Measurements from ENCODE around the gene ZNF557. TPM values are rescaled to one million over a fixed set of nuclear protein-coding genes. Genes with fewer than 3 reads are reported as not detected.

Gene ZNF557
- total and polyA plus RNA-seq, 10 of the 15 experiments (the other 5 are each of a cell fraction or from before 2014, with no cell fraction given) = 3.9 to 12.1 (median 9.0) TPM

DNA sequence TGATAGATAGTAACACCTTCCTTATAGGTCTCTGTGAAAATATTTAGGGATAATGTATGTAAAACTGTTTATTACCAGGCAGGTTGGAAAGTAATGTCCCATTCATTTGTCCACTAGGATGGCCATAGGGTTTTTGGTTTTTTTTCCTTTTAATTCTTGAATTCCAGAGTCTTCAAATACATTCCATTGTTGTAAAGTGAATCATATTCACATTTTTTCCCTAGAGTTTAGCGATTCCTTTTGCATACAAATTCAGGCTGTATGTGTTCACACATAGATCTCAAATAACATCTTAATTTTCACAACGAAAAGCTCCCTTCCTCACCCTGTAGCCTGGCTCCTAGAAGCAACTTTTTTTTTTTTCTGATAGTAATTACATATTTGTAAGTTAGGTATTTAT is 1.8 kb upstream of the ZNF557 start:
- H3K9ac ChIP-seq (ENCODE audit: control insufficient read depth, insufficient read depth, low read length) = no peak overlapping the region
- no peak overlapping the region for H3K4me2 ChIP-seq (ENCODE audit: control insufficient read depth, insufficient read depth)
- no peaks in the 10 kb centered on the region for H3K27me3 ChIP-seq (replicated peaks in 1 of 2; ENCODE audit: control insufficient read depth in 2 of 2, insufficient read depth in 2 of 2, low read length in 1 of 2)
- ChIA-PET SMC1A (ENCODE audit: uncharacterized antibody, unreplicated experiment) (no interaction called here), CTCF (interaction anchor here (1.0 to 1.1 kb wide), 2 partner anchors 55 to 103 kb away, joined by 3 read pairs; no protein-coding TSS in a partner anchor), RAD21 (ENCODE audit: unreplicated experiment) (interaction anchor here (1.8 to 2.3 kb wide), 3 partner anchors 67 to 141 kb away, joined by 5 to 14 read pairs (median 8); no protein-coding TSS in a partner anchor), POLR2A (no interaction called here)
- H3K27ac ChIP-seq (ENCODE audit: control insufficient read depth, insufficient read depth) = no peak overlapping the region
- H3K9me3 ChIP-seq (replicated peaks; ENCODE audit: control insufficient read depth, insufficient read depth, low read length) = peaks cover 2% of the 10 kb centered on the region; the same call in 2 of the 3 replicates
- no peaks in the 10 kb centered on the region for H3K4me1 ChIP-seq (ENCODE audit: control insufficient read depth, insufficient read depth, low read length)
- H3K79me2 ChIP-seq (ENCODE audit: control insufficient read depth, insufficient read depth, low read length) = peaks cover 12% of the 10 kb centered on the region
- peaks cover 4 to 12% of the 10 kb centered on the region in 2 experiments for H3K36me3 ChIP-seq (ENCODE audit: control insufficient read depth in 2 of 2, insufficient read depth in 2 of 2, low read length in 1 of 2)
- BruUV-seq (replicated peaks) = no TSS peak
- 68% methylated on average over 2 of the region's 2 CpGs for WGBS (ENCODE audit: insufficient coverage, insufficient replicate concordance, low lambda C conversion rate, missing lambda C conversion rate)
- no peak overlapping the region for H2AFZ ChIP-seq (ENCODE audit: control insufficient read depth, low read depth, low read length)
- TF ChIP-seq NRF1 (conservative IDR thresholded peaks at IDR 0.05; ENCODE audit: low read depth, low read length) = no peak
- DNase-seq (ENCODE audit: low read depth, low spot score) = no peak
- FAIRE-seq = no peak
- intact Hi-C loops (cut with micrococcal nuclease; ENCODE audit: unreplicated experiment) = no loop called here
- H3K4me3 ChIP-seq = no peak overlapping the region
- in situ Hi-C loops (cut with MboI) = no loop called here
- ATAC-seq = no peak
- H4K20me1 ChIP-seq (ENCODE audit: control insufficient read depth, insufficient read depth) = no peaks in the 10 kb centered on the region

- WGBS (ENCODE audit: insufficient coverage, insufficient replicate concordance, low lambda C conversion rate, missing lambda C conversion rate) = 34% methylated on average over 6 of the region's 6 CpGs
- no peak overlapping the region for H3K27ac ChIP-seq (ENCODE audit: control insufficient read depth, insufficient read depth)
- ATAC-seq (no peak), FAIRE-seq (no peak), DNase-seq (ENCODE audit: low read depth, low spot score) (no peak)
- RAD21 ChIA-PET (ENCODE audit: unreplicated experiment) = interaction anchor here (0.8 to 2.3 kb wide), 13 partner anchors 31 to 312 kb away, joined by 3 to 15 read pairs (median 5); partner anchors contain the start of gene ARHGEF18
- POLR2A ChIA-PET = interaction anchor here (0.6 to 1.9 kb wide), 10 partner anchors 17 to 264 kb away, joined by 3 to 14 read pairs (median 4); no protein-coding TSS in a partner anchor
- SMC1A ChIA-PET (ENCODE audit: uncharacterized antibody, unreplicated experiment) = interaction anchor here (0.8 to 2.8 kb wide), 9 partner anchors 29 to 707 kb away, joined by 3 to 13 read pairs (median 4); partner anchors contain the start of genes ALKBH7 and CLPP
- peak overlapping the region; percentile 69; the same call in 1 of the 2 replicates for H3K4me2 ChIP-seq (ENCODE audit: control insufficient read depth, insufficient read depth)
- H3K27me3 ChIP-seq (replicated peaks in 1 of 2; ENCODE audit: control insufficient read depth in 2 of 2, insufficient read depth in 2 of 2, low read length in 1 of 2) = no peaks in the 10 kb centered on the region
- peak overlapping the region; percentile 14; the same call in 1 of the 2 replicates for H3K4me3 ChIP-seq
- peak overlapping the region; percentile 86 for H2AFZ ChIP-seq (ENCODE audit: control insufficient read depth, low read depth, low read length)
- CTCF ChIA-PET = interaction anchor here (1.0 to 2.5 kb wide), 9 partner anchors 13 to 329 kb away, joined by 3 to 6 read pairs (median 4); no protein-coding TSS in a partner anchor
- intact Hi-C loops (cut with micrococcal nuclease; ENCODE audit: unreplicated experiment) = no loop called here
- in situ Hi-C loops (cut with MboI) = no loop called here
- no peaks in the 10 kb centered on the region for H4K20me1 ChIP-seq (ENCODE audit: control insufficient read depth, insufficient read depth)
- peaks cover 12% of the 10 kb centered on the region for H3K79me2 ChIP-seq (ENCODE audit: control insufficient read depth, insufficient read depth, low read length)
- H3K4me1 ChIP-seq (ENCODE audit: control insufficient read depth, insufficient read depth, low read length) = no peaks in the 10 kb centered on the region
- H3K36me3 ChIP-seq (ENCODE audit: control insufficient read depth in 2 of 2, insufficient read depth in 2 of 2, low read length in 1 of 2) = peaks cover 6 to 12% of the 10 kb centered on the region in 2 experiments
- peaks cover 3% of the 10 kb centered on the region; the same call in 2 of the 3 replicates for H3K9me3 ChIP-seq (replicated peaks; ENCODE audit: control insufficient read depth, insufficient read depth, low read length)
- BruUV-seq (replicated peaks) = no TSS peak
- H3K9ac ChIP-seq (ENCODE audit: control insufficient read depth, insufficient read depth, low read length) = no peak overlapping the region
- TF ChIP-seq MYB (IDR thresholded peaks at IDR 0.05; ENCODE audit: borderline replicate concordance, low read depth, low read length) = no peak
- no peak for TF ChIP-seq ZZZ3 (IDR thresholded peaks at IDR 0.05; ENCODE audit: control insufficient read depth, insufficient read length, low read depth)
- TF ChIP-seq, protein P1, sequence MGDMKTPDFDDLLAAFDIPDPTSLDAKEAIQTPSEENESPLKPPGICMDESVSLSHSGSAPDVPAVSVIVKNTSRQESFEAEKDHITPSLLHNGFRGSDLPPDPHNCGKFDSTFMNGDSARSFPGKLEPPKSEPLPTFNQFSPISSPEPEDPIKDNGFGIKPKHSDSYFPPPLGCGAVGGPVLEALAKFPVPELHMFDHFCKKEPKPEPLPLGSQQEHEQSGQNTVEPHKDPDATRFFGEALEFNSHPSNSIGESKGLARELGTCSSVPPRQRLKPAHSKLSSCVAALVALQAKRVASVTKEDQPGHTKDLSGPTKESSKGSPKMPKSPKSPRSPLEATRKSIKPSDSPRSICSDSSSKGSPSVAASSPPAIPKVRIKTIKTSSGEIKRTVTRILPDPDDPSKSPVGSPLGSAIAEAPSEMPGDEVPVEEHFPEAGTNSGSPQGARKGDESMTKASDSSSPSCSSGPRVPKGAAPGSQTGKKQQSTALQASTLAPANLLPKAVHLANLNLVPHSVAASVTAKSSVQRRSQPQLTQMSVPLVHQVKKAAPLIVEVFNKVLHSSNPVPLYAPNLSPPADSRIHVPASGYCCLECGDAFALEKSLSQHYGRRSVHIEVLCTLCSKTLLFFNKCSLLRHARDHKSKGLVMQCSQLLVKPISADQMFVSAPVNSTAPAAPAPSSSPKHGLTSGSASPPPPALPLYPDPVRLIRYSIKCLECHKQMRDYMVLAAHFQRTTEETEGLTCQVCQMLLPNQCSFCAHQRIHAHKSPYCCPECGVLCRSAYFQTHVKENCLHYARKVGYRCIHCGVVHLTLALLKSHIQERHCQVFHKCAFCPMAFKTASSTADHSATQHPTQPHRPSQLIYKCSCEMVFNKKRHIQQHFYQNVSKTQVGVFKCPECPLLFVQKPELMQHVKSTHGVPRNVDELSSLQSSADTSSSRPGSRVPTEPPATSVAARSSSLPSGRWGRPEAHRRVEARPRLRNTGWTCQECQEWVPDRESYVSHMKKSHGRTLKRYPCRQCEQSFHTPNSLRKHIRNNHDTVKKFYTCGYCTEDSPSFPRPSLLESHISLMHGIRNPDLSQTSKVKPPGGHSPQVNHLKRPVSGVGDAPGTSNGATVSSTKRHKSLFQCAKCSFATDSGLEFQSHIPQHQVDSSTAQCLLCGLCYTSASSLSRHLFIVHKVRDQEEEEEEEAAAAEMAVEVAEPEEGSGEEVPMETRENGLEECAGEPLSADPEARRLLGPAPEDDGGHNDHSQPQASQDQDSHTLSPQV (IDR thresholded peaks at IDR 0.05) = no peak
- no peak for TF ChIP-seq STAT1 (conservative IDR thresholded peaks at IDR 0.05)
- TF ChIP-seq, protein P2, sequence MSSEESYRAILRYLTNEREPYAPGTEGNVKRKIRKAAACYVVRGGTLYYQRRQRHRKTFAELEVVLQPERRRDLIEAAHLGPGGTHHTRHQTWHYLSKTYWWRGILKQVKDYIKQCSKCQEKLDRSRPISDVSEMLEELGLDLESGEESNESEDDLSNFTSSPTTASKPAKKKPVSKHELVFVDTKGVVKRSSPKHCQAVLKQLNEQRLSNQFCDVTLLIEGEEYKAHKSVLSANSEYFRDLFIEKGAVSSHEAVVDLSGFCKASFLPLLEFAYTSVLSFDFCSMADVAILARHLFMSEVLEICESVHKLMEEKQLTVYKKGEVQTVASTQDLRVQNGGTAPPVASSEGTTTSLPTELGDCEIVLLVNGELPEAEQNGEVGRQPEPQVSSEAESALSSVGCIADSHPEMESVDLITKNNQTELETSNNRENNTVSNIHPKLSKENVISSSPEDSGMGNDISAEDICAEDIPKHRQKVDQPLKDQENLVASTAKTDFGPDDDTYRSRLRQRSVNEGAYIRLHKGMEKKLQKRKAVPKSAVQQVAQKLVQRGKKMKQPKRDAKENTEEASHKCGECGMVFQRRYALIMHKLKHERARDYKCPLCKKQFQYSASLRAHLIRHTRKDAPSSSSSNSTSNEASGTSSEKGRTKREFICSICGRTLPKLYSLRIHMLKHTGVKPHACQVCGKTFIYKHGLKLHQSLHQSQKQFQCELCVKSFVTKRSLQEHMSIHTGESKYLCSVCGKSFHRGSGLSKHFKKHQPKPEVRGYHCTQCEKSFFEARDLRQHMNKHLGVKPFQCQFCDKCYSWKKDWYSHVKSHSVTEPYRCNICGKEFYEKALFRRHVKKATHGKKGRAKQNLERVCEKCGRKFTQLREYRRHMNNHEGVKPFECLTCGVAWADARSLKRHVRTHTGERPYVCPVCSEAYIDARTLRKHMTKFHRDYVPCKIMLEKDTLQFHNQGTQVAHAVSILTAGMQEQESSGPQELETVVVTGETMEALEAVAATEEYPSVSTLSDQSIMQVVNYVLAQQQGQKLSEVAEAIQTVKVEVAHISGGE (CRISPR knock-in tag; IDR thresholded peaks at IDR 0.05) = no peak
These were observed 904 bp upstream of the ZNF557 start for GRCh38 chr19:7068599-7068998.
